Endometrium (tissue), 2 donors: ENCODE data around the gene IP6K1.
"Not testable (repeated sequence)": the region's sequence is repeated elsewhere in the genome, so short reads cannot be mapped to it uniquely, and the experiment has no call there.

Experiments used
- FAIRE-seq: peaks from 2 replicates; lab custom pipeline; 2012; peaks lifted over from hg19 to GRCh38; lab: Jason Lieb, UNC
- donor health status: control.
- donor health status: control.

Gene IP6K1

DNA sequence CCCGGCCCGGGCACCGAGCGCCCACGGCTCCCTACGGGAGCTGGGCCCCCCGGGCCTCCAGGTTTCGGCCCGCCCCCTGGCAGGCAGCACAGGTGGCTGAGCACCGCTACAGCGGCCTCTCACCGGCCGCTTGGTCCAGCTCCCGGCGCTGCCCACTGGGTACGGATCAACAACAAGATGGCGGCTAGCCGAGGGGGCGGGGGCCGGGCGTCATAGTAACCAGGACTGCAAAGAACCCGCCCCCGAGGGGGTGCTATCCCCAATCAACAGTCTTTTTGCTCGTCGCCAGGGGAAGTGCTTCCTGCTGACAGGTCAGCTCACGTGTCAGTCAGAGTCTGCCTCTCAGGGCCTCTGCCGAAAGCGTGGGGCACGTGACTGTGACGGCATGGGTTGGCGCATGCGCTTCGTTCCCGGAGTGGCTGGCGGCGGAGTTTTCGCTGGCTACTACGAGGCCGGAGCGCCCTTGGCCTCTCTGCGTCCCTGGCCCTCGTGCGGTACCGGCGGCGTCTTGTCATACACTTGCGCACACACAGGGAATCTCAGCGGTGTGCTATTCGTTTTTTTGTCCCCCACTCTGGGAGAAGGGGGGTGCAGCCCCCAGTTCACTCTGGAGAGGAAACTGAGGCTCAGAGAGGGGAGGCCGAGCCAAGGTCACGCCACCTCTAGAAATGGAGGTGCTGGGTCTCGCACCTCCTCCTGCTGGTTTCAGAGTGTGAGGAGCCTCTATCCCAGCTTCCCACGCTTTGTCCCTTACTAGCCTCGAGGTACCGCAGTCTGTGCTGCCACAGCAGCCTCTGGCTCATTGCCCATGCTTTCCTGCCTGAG, at the start of gene IP6K1:
Gene IP6K1 (minus strand): TSS at position 186 of the 825 bp plus-strand sequence. CDS start 38,502 bp downstream, outside the sequence.
- peak; percentile 98 for FAIRE-seq

DNA sequence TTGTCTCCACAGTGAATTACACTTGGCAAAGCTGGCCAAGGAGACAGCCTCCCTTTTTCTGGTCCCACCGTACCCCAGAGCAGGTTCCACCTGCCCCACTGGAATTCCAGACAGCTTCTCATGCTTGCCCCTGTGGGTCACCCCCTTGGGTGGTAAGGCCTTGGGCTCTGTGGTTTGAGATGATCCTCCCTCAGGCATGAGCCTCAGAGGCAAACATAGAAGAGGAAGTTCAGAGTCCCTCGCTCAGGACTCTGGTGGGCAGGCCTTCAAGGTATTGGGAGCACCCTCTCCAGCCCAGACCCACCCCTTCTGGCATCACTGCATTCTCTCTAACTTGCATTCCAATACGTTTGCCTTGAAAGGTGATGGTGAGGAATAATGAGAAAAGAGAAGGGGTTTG, 45.0 kb upstream of the IP6K1 start:
- FAIRE-seq, result no peak

DNA sequence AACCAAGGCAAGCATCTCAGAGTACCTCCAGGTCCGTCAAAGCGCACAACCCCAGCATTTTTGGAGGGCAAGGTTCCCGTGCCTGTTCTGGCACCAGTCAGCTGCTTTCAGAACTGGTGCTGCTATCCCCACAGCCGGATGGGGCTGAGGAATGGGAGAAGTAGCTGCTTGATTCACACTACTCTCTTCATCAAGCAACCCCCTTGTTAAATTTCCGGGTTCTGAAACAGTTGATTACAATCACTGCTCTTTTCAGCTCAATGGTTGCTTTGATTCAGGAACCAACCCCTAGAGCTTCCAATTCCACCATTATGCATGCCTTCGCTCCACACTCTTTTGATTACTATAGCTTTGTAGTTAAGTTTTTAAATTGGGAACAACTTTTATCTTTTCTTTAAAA, 39.7 kb upstream of the IP6K1 start:
- no peak for FAIRE-seq

- FAIRE-seq, result not testable (repeated sequence)
These were observed 36.8 kb upstream of the IP6K1 start for GRCh38 chr3:49823131-49823530.

DNA sequence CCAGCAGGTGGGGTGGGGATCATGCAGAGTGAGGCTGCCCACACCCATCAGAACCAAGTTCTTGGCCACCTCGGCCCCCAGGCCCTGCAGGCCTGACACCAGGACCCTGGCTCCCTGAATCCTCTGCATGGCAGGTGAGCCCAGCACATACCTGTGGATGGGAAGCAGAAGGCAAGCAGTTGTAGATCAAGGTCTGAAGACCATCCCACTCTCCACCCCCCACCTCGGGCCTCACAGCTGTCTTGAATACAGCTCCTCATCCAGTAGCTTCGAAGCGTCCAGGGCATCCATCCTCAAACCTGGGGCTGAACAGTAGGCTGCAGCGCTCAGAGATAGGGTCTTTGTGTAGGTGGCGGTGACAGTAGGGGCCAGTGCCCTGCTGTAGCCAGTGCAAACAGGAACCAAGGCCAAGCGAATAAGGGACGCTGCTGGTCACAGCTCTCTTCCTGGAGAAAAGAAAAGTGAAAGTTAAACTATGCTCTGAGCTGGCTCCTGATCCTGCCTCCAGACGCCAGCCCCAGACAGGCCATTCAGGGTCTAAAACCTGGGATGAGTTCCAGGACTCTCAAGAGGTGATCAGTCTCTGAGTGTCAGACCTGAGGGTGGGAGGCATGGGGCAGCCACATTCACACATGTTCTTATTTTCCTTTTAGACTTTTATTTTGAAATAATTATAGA, 27.3 kb upstream of the IP6K1 start, which contains the start of gene UBA7:
Gene UBA7 (minus strand): TSS at position 457 of the 678 bp plus-strand sequence. CDS start 166 bp downstream, at position 291.
- FAIRE-seq, result peak; percentile 55

DNA sequence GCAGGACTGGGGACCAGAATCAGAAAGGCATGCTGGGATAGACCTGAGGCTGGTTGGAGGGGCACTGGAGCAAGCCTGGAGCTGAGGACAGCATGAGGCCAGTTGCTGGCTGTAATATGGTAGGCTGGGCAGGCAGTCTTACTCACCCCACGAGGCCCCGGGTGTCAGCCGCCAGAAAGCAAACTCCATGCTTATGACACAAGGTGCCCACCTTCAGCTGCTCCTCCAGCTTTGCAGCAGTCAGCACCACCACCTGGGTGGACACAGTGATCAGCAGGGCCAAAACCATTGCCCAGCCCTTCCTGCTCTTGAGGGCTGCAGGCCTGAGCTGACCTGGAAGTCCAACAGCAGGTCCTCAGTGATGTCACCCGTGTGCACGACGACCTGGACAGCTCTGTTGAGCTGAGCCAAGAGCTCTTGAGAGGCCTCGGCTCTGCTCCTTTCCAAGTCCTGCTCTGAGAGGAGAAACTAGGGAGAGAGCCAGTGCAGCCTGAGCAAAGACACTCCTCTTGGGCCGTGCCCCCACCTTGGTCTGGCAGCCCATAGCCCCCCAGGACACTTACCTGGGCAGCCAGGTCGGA, 26.7 kb upstream of the IP6K1 start:
- no peak for FAIRE-seq

DNA sequence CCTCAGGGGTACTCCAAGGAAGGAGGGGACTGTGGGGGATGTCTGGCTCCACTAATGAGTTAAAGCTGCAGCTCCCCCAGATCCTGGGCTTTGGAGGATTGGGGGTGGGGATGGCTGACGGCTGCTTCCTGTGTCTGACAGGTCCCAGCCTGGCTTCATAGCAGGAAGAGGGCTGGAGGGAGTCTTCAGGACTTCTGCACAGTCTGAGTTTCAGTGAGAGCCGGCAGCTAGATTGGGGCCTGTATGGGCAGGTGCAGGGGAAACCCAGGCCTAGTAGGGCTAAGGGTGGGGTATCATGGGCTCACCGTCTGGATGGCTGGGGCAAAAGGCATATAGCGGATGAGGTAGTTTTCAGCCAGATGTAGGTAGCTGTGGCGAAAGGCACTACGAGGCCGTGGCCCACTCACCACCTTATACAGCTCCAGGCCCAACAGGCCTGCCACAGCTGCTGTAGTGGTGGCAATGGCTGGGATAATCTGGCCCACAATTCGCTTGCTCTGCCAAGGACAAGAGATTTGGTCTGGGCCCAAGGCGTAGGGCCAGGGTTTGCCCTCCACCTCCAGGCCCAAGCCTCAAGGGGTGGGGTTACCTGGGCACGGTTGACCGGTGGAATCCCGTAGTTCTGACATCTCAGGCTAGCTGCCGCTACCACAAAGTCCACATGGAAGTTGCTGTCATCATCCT, 21.2 kb upstream of the IP6K1 start:
- no peak for FAIRE-seq

DNA sequence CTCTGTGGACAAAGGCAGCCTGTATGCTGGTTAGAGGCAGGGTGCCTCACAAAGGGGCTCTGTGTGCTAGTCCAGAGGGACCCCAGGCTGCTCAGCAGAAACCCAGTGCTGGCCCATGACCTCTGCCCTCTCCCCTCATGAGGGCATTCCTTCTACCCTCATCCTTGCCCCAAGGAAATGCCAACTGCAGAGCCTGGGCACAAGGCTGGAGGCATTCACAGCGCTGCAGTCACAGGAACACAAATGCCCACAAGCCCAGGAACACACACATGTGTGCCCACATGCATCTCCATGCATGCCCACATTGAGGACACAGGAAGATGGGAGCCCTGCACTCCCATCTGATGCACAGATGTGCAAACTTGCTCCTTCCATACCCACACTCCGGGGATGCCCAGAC, 20.5 kb upstream of the IP6K1 start:
- FAIRE-seq, result no peak

DNA sequence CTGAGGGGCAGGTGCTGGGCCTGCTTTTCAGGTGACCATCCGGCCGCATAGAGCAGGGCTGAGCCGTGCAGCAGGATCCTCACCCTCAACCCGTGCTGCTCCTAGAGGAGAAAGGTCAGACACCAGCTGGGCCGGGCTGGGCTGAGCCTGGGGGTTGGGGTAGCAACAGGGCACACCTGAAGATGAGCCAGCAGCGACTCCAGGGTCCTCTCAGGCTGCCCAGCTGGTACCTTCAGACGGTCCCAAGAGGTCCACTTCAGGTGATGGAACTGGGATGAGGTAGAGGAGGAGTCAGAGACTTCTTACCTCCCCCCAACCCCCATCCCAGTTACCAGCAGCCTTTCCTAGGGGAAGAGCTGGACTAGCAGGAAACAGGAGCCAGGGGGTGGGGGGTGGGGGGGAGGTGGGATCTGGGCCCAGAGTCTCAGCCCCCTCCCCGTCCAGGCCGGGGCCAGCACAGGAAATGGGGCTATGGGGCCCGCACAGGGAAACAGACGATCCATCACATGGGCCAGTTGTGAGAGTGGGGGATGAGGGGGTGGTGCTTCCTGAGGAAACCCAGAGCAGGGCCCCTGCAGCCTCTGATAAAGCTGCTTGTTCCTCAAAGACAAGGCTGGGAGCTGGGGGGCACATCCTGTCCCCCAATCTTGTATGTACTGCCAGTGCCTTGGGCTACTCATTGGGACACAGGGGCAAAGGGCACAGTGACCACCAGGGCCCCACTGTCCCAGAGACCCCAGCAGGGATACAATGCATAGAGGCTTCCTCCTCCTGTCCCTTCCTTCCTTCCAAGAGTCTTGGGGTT, 19.8 kb upstream of the IP6K1 start:
- no peak for FAIRE-seq

DNA sequence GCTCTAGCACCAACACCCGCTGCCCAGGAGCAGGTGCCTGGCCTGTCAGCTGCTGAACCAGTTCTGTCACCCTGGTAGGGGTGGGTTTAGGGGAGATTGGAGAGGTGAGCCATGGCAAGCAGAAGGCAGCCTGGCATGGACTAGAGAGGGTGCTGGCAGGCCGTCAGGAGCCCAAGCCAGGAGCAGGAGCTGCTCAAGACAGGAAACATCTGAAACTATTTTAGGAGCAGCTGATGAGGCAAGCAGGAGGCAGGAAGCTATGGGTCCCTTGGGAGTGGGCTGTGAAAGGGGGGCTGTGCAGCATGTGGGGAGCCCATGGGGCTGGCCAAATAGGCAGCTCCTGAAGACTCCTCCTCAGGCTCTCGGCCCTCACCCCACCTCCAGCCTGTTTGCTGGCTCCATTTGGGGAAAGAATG, 19.0 kb upstream of the IP6K1 start:
- FAIRE-seq, result no peak

GRCh38 chr3:49804141-49805041, 18.0 kb upstream of the IP6K1 start:
- no peak for FAIRE-seq

DNA sequence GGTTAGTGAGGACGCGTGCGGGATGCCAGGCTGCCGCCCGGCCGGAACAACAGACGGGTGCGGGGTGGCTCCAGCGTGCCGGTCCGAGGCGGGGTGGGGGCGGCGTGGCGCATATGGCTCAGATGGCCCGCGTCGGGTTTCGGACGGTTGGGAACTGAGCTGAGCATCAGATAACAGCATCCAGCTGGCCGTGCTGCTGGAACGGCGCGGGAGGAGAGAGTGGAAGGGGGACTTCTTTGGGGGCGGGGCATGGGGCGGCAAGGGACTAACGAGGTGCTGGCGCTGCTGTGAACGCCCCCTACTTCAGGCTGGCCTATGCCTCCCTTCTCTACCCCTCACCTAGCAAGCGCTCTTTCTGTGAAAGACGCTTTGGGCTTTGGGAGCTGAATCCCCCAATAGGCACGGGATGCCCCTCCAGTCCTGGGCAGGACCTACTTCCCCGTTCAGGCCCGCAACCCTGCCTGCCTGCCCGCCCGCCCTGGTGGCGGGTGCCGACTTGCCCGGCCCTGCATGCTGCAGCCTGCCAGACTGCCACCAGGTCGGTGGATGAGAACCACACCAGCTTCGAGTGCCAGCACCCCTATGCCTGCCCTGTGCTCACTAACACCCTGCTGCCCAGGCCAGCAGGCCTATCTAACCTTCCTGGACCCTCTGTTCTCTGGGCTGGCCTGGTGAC, 17.3 kb upstream of the IP6K1 start:
- no peak for FAIRE-seq

DNA sequence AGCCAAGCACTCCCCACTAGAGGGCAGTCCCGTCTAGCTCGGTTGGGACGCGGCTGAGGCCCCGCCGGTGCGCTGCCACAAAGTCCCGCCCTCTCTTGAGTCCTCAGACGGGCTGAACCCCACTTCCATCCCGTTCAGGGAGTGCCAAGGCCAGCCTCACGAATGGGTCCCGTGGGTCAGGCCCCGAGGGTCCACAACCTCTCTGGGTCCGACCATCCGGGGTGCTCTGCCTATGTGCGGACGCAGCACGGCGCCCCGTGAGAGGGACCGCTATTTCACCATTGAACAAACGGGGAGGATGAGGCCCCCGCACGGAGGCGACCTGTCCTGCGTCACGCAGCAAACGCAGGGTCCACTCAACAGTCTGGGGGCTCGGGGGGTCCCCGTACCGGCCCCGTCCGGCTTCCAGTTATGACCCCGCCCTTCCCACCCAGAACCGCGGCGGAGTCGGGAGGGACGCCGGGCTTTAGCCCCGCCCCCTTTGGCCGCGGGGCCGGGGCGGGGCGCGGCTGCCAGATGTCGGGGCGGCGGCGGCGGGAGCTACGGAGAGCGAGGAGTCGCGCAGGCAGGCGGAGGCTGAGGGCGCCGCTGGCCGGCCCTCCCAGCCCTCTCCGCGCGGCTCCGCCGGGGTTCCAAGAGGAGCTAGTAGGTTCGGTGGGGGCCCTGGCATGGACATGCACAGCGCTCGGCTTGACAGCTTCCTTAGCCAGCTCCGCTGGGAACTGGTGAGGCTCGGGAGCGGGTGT, 16.6 kb upstream of the IP6K1 start, which contains the start of gene INKA1:
Gene INKA1 (plus strand): TSS at position 543 of the 746 bp plus-strand sequence. CDS start 132 bp downstream, at position 675.
- no peak for FAIRE-seq

- FAIRE-seq, result no peak
These were observed 14.8 kb upstream of the IP6K1 start for GRCh38 chr3:49801160-49801559.

GRCh38 chr3:49799761-49800160, 13.4 kb upstream of the IP6K1 start, which contains the start of gene CDHR4:
Gene CDHR4 (minus strand): TSS chr3:49799873. CDS start chr3:49799812, 61 bp downstream.
- no peak for FAIRE-seq

GRCh38 chr3:49799105-49799504, 12.8 kb upstream of the IP6K1 start:
- FAIRE-seq, result no peak

DNA sequence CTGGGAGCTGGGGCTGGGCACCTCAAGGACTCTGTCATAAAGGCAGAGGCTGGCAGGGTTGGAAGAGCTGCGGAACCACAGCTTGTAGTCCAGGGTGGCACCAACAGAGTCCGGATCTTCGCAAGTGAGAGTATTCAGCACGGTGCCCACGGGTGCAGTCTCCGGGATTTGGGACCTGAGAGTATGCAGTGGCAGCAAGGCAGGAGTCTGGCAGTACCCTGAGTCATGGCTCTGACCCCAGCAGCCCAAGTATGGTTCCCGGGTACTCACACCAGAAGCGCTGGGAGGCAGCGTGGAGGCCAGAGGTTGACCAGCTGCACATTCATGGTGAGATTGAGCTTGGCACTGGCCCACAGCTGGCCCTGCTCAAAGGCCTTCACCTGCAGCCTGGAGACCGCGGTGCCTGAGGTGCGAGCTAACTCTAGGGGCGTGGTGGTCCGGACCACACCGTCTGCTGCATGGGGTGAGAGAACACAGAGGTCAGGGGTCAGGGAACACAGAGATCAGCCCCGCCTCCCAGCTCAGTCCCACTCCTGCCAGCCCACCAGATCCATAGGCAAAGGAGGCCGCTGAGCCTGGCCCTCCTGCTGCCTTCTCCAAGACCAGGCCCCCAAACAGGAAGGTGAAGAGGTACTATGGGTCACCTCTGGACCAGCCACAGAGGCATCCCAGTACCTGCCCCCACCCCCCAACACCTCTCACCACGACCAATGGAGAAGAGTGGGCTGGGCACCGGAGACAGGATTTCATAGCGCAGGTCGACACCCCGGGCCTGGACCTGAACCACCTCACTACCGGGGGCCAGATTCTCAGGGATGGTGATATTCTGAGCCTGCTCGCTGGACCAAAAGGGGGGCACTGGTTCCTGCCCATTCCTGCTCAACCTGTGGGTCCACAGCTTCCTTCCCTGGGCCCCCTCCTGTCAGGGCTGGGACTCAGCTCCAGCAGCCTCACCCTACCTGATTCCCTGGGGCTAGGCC, 8.9 kb upstream of the IP6K1 start:
- FAIRE-seq, result no peak

GRCh38 chr3:49794431-49794830, 8.1 kb upstream of the IP6K1 start:
- FAIRE-seq, result no peak
